Stimulated activated CD4-positive, alpha-beta T cell treated with anti-CD3 and anti-CD28 coated beads, TNF-alpha, amount 100 ng/mL, for 4 hours (primary cell): ENCODE measurements around the gene FBXO41.

Experiments used
- DNase-seq, 3 experiments: peaks; one replicate each; pipeline ENCODE4 v3.0.0-alpha.2; 2020; ENCODE audit warnings: low read depth in 3 of 3

The FBXO41 gene

GRCh38 chr2:73290049-73290839 lies 6.0 kb upstream of the FBXO41 start:
- no peak for DNase-seq

GRCh38 chr2:73289304-73289703 lies 5.0 kb upstream of the FBXO41 start:
- no peak for DNase-seq

- DNase-seq = no peak
Measured at GRCh38 chr2:73286134-73286655, 1.9 kb upstream of the FBXO41 start.

- no peak for DNase-seq
Measured at GRCh38 chr2:73285159-73285739, 971 bp upstream of the FBXO41 start.

GRCh38 chr2:73283545-73284295 lies 558 bp downstream of the FBXO41 start:
- peak in 1 of 3 experiments; percentile 9 for DNase-seq

- no peak for DNase-seq
Measured at GRCh38 chr2:73282924-73283544, 1.2 kb downstream of the FBXO41 start.

GRCh38 chr2:73281244-73281643 lies 3.0 kb downstream of the FBXO41 start:
- no peak for DNase-seq

- no peak for DNase-seq
Measured at GRCh38 chr2:73279852-73280251, 4.4 kb downstream of the FBXO41 start.

GRCh38 chr2:73272270-73272669 lies 12.0 kb downstream of the FBXO41 start:
- DNase-seq = no peak

GRCh38 chr2:73269686-73270465 lies 14.4 kb downstream of the FBXO41 start:
- DNase-seq = no peak

GRCh38 chr2:73268830-73269685 lies 15.2 kb downstream of the FBXO41 start:
- DNase-seq = peak; percentile 47 to 61 (median 54)

- DNase-seq = no peak
Measured at GRCh38 chr2:73268366-73268829, 15.9 kb downstream of the FBXO41 start.

- DNase-seq = no peak
Measured at GRCh38 chr2:73267008-73267407, 17.3 kb downstream of the FBXO41 start.

GRCh38 chr2:73266061-73266901 lies 18.0 kb downstream of the FBXO41 start:
- DNase-seq = no peak

GRCh38 chr2:73265298-73266060 lies 18.8 kb downstream of the FBXO41 start:
- DNase-seq = no peak

- no peak for DNase-seq
Measured at GRCh38 chr2:73264783-73265182, 19.5 kb downstream of the FBXO41 start.

- DNase-seq = no peak
Measured at GRCh38 chr2:73264332-73264606, 20.0 kb downstream of the FBXO41 start.

GRCh38 chr2:73263540-73264331 lies 20.5 kb downstream of the FBXO41 start:
- DNase-seq = no peak
